Measurements from ENCODE around the gene DPP4.

The DPP4 gene

DNA sequence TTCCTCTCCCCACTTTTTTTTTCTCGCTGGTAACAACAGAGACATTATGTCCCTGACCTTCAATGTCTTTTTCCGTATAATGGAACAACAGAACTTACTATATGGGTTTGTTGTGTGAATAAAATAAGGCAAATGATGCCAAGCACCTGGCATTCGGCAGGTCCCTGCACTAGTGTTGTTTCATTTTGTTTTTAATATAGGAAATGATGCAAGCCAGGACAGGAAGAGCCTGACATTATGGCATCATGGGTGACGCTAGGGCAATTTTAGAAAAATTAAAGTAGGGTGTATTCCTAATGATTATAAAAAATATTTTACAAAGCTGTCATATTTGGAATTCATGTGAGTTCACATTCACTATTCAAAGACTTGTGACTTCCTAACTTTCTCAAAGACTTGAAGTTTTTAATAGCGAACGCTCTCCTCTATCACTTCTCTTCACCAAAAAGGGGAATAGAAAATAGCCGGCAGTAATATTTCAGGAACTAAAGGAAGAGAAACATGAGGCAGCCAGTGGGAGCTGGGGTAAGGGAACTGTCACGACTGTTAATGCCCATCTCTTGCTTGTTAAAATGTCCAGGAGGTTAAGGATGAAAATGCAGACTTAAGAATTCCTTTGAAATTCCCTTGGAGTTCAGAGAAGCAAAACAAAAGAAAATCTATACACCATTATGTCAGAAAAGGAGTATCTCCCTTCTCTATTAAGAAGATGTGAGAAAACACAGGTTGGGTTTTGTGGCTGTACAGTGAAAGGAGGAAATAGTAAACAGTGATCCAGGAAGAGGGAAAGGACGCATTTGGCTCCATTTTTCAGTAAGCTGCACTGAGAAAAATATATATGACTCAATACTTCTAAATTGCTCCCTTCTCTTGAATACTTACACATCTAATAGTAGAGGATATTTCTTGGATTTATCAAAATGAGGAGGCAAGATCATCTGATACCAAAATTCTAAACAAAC is 60.2 kb downstream of the DPP4 start:
- TF ChIP-seq, protein P1, sequence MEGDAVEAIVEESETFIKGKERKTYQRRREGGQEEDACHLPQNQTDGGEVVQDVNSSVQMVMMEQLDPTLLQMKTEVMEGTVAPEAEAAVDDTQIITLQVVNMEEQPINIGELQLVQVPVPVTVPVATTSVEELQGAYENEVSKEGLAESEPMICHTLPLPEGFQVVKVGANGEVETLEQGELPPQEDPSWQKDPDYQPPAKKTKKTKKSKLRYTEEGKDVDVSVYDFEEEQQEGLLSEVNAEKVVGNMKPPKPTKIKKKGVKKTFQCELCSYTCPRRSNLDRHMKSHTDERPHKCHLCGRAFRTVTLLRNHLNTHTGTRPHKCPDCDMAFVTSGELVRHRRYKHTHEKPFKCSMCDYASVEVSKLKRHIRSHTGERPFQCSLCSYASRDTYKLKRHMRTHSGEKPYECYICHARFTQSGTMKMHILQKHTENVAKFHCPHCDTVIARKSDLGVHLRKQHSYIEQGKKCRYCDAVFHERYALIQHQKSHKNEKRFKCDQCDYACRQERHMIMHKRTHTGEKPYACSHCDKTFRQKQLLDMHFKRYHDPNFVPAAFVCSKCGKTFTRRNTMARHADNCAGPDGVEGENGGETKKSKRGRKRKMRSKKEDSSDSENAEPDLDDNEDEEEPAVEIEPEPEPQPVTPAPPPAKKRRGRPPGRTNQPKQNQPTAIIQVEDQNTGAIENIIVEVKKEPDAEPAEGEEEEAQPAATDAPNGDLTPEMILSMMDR (conservative IDR thresholded peaks at IDR 0.05; ENCODE audit: low read depth, low read length), result no peak
- DNase-seq (ENCODE audit: low read depth), result no peak
- no peak overlapping the region for H3K4me3 ChIP-seq (ENCODE audit: low read length)

DNA sequence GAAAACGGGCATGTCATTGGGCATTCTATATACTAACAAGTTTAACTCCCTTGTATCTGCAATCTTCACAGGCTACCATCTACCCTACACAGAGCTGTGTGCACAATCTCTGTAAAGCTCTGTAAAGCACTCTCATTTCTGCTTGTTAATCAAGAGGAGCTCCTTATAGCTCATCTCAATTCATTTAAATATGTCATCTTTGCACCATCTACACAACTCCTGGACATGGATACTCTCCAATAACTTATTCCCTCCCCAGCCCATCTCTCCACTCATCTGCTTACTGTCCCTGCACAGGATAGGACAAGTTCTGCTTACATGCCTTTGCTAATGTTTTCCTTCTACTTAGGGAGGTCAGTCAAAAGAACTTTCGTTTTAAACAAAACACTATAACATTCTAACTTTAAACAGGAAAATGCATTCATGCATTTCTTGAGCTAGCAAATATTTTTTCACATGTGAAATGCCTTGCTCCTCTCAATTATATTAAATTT is 61.4 kb downstream of the DPP4 start:
- no peak overlapping the region for H3K4me3 ChIP-seq (ENCODE audit: low read length)
- no peak for DNase-seq (ENCODE audit: low read depth)
- TF ChIP-seq, protein P1 (conservative IDR thresholded peaks at IDR 0.05; ENCODE audit: low read depth, low read length), result no peak

DNA sequence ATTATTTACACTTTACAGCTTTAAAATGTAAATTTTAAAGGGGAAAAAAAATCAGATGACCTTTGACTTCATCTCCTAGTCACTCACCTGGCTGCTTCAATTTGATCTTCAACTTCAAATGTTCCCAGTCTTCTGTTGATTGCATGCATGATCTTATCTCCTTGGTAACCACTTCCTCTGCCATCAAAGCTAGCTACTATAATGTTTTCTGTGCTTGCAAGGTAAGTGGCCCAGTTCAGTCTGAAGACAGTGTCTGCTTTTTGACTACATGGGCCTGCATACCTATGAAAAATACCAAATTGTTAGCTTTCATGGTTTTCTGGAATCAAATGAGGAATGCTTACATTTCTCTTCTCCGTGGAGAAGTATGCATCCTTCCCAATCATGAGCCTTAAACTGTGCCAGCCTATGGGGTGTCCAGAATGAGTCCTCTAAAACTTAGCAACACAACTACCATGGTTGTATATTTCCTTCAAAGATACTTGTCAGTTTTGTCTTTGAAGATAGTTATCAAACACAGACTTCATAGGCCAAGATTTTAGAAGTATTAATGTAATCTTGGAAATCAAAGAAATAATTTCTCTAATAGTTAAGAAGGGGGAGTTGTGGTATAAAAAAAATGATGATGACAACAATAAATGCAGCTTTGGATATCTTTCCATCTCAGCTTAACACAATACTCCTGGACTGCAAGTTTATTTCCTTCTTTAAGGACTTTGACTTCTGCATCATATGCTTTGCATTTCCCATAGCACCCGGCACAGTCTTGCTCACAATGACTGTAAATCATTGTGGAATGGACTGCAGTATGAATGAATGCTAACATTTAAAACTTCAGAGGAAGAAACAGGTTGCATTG is 62.1 kb downstream of the DPP4 start:
- H3K4me3 ChIP-seq (ENCODE audit: low read length), result no peak overlapping the region
- DNase-seq (ENCODE audit: low read depth), result no peak
- TF ChIP-seq, protein P1 (conservative IDR thresholded peaks at IDR 0.05; ENCODE audit: low read depth, low read length), result no peak

DNA sequence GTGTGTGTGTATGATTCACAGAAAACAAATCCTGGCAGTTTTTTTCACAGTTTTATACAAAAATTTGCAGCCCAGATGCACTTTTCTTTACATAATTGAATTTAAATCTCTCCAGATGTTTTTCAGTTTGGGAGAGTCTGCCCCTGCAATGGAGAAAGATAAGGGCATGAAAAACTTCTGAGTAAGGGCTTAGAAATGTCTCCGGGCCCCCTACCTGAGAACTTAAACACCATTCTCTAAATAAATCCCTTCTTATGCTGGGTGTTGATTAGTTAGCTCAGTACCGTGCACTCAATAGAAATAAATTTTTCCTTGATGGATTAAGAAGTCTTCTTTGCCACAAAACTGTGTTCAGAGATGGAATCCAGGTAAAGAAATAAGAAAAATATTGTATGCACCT is 64.5 kb downstream of the DPP4 start:
- H3K4me3 ChIP-seq (ENCODE audit: low read length), result no peak overlapping the region
- TF ChIP-seq, protein P1 (conservative IDR thresholded peaks at IDR 0.05; ENCODE audit: low read depth, low read length), result no peak
- no peak for DNase-seq (ENCODE audit: low read depth)

DNA sequence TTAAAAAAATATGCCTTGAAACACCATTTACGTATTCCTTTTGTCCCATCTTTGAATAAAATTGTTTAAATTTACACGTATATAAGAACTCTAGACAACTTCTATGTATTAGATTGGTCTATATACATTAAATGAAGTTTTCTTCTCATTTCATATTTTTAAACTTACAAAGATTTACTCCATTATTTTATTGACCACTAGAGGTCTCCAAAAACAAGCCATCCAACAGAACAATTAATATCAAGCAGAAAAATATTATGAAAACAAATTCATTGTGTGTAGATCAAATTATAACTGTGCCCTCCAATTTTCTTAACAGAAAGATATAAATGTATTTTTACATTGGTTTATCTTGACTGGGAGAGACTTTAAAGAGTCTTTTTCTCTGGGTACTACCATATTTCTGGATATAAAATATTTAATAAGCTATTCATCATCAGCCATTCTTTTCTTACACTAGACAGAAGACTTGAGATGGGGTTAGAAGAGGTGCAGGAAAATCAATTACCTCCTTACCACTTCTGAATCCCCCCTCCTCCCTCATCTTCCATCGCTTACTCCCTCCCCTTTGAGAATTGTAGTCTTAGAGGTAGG is 66.5 kb downstream of the DPP4 start:
- no peak for DNase-seq (ENCODE audit: low read depth)
- TF ChIP-seq, protein P1 (conservative IDR thresholded peaks at IDR 0.05; ENCODE audit: low read depth, low read length), result peak; percentile 55
- no peak overlapping the region for H3K4me3 ChIP-seq (ENCODE audit: low read length)

DNA sequence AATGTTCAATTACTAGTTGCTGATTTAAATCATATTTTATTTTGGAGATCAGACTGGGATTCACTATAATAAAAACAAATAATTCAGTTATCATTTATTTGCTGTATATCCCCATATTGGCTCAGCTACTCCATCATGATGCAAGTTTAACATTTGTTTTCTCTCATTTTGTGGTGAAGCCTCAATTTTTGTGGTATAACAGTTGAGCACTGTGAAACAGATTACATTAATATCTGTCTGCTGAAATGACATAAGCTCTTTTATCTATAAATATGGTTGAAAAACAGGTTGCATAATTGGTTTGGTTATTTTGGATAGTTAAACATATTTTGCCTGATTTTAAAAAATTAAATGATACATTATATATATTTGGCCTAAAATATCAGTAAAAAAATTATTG is 67.7 kb downstream of the DPP4 start:
- no peak overlapping the region for H3K4me3 ChIP-seq (ENCODE audit: low read length)
- no peak for DNase-seq (ENCODE audit: low read depth)
- TF ChIP-seq, protein P1 (conservative IDR thresholded peaks at IDR 0.05; ENCODE audit: low read depth, low read length), result no peak

All from retinal pigment epithelial cell (primary cell).